Osteoblast (primary cell): ENCODE data around the gene LY6G5C. TPM values are rescaled to one million over a fixed set of nuclear protein-coding genes. Genes with fewer than 3 reads are reported as not detected.
A peak's percentile ranks its signal among the peaks of the same experiment; 100 is the strongest.

Source experiments
- DNase-seq: peaks from one replicate; pipeline ENCODE4 v3.0.0; 2011; ENCODE audit warnings: low spot score, mixed read lengths; ENCODE audit not compliant: insufficient read length; ENCODE audit errors: missing footprints
- H2AFZ ChIP-seq: 2 replicates; pipeline ENCODE4 v1.6.0; 2011; ENCODE audit warnings: mild to moderate bottlenecking, low read length
- H3K27ac ChIP-seq: 2 replicates; pipeline ENCODE4 v1.5.1; 2011; ENCODE audit warnings: mild to moderate bottlenecking, low read depth, low read length, moderate library complexity
- H3K27me3 ChIP-seq: 2 replicates; pipeline ENCODE4 v1.6.0; 2012; ENCODE audit warnings: mild to moderate bottlenecking, control low read depth, inconsistent platforms, low read length, moderate library complexity; ENCODE audit not compliant: insufficient read depth
- H3K36me3 ChIP-seq: 2 replicates; pipeline ENCODE4 v1.5.1; 2011; ENCODE audit warnings: mild to moderate bottlenecking, low read length, control low read depth, moderate library complexity; ENCODE audit not compliant: insufficient read depth
- H3K4me1 ChIP-seq: 2 replicates; pipeline ENCODE4 v1.5.1; 2011; ENCODE audit warnings: mild to moderate bottlenecking, low read length, control low read depth, moderate library complexity; ENCODE audit not compliant: insufficient read depth
- H3K4me2 ChIP-seq: 2 replicates; pipeline ENCODE4 v1.6.0; 2011; ENCODE audit warnings: mild to moderate bottlenecking, low read length; ENCODE audit not compliant: insufficient read depth
- H3K4me3 ChIP-seq: fragments of 200-600 bp; sonication (generic); 3 replicates; pipeline ENCODE4 v1.5.1; 2012; ENCODE audit warnings: mild to moderate bottlenecking, low read length, inconsistent platforms; ENCODE audit not compliant: insufficient read depth
- H3K79me2 ChIP-seq: 2 replicates; pipeline ENCODE4 v1.6.0; 2012; ENCODE audit warnings: mild to moderate bottlenecking, low read length, control low read depth, inconsistent platforms; ENCODE audit not compliant: insufficient read depth
- H3K9me3 ChIP-seq: 2 replicates; pipeline ENCODE4 v1.5.1; 2011; ENCODE audit warnings: low read depth, low read length, control low read depth
- H4K20me1 ChIP-seq: 2 replicates; pipeline ENCODE4 v1.6.0; 2012; ENCODE audit warnings: mild to moderate bottlenecking, low read length, control low read depth; ENCODE audit not compliant: insufficient read depth
- CTCF ChIP-seq: IDR thresholded peaks from 2 replicates; pipeline ENCODE4 v1.5.1; 2011; ENCODE audit warnings: mild to moderate bottlenecking, low read depth, low read length, moderate library complexity; ENCODE audit errors: extremely low read depth
- total RNA-seq: library from RNA; depleted of rRNA; stranded (reverse); fragments of >200 nt; gene quantifications from 2 replicates; pipeline ENCODE4 v1.2.3, GENCODE V29; 2012

LY6G5C gene
- total RNA-seq, 1 donor, result 0.72 TPM

GRCh38 chr6:31717499-31718222 is 36.8 kb upstream of the LY6G5C start:
- Histone ChIP-seq H3K4me3 (no peak overlapping the region), H4K20me1 (no peaks in the 10 kb centered on the region), H3K27ac (no peak overlapping the region), H3K9me3 (no peaks in the 10 kb centered on the region), H3K4me1 (no peaks in the 10 kb centered on the region), H3K4me2 (no peak overlapping the region), H3K36me3 (no peaks in the 10 kb centered on the region), H2AFZ (no peak overlapping the region), H3K27me3 (peaks cover 6% of the 10 kb centered on the region), H3K79me2 (no peaks in the 10 kb centered on the region)
- no peak for TF ChIP-seq CTCF
- peak; percentile 66 for DNase-seq

- peaks cover 12% of the 10 kb centered on the region for H3K27me3 ChIP-seq
- peak within 1 kb of the TSS; percentile 47 for H2AFZ ChIP-seq
- H3K79me2 ChIP-seq, result no peaks in the 10 kb centered on the region
- H3K4me2 ChIP-seq, result no peak within 1 kb of the TSS
- H3K36me3 ChIP-seq, result no peaks in the 10 kb centered on the region
- no peak for TF ChIP-seq CTCF
- no peak within 1 kb of the TSS for H3K4me3 ChIP-seq
- peak; percentile 73 for DNase-seq
- H4K20me1 ChIP-seq, result no peaks in the 10 kb centered on the region
- no peak within 1 kb of the TSS for H3K27ac ChIP-seq
- no peaks in the 10 kb centered on the region for H3K9me3 ChIP-seq
- H3K4me1 ChIP-seq, result no peaks in the 10 kb centered on the region
Observed at GRCh38 chr6:31715022-31715958, 34.4 kb upstream of the LY6G5C start, which contains the start of gene LY6G6D. LY6G6D (plus strand) TSS chr6:31715348; CDS start chr6:31715356, 8 bp downstream.

GRCh38 chr6:31713991-31714684 is 33.3 kb upstream of the LY6G5C start:
- no peak overlapping the region for H3K4me3 ChIP-seq
- peak overlapping the region; percentile 47 for H2AFZ ChIP-seq
- no peaks in the 10 kb centered on the region for H3K36me3 ChIP-seq
- H4K20me1 ChIP-seq, result no peaks in the 10 kb centered on the region
- H3K4me1 ChIP-seq, result no peaks in the 10 kb centered on the region
- no peak overlapping the region for H3K4me2 ChIP-seq
- no peak for TF ChIP-seq CTCF
- no peak overlapping the region for H3K27ac ChIP-seq
- H3K27me3 ChIP-seq, result peaks cover 12% of the 10 kb centered on the region
- DNase-seq, result peak; percentile 65
- no peaks in the 10 kb centered on the region for H3K79me2 ChIP-seq
- no peaks in the 10 kb centered on the region for H3K9me3 ChIP-seq
